ENCODE measurements around the gene OR1J2.

OR1J2 gene

GRCh38 chr9:122546196-122546595 lies 35.6 kb downstream of the OR1J2 start:
- TF ChIP-seq CTCF (IDR thresholded peaks at IDR 0.05; ENCODE audit: low read depth, low read length): no peak

GRCh38 chr9:122551371-122551770 lies 40.8 kb downstream of the OR1J2 start:
- H3K4me3 ChIP-seq (ENCODE audit: low read depth, low read length): no peak overlapping the region

More at GRCh38 chr9:122546196-122546595, 35.6 kb downstream of the OR1J2 start:
- H3K4me3 ChIP-seq (ENCODE audit: low read depth, low read length): no peak overlapping the region

GRCh38 chr9:122552812-122553211 lies 42.2 kb downstream of the OR1J2 start, which contains the start of gene OR1N2:
OR1N2 (plus strand) TSS chr9:122553112; CDS start chr9:122553212, 100 bp downstream.
- no peak for TF ChIP-seq CTCF (IDR thresholded peaks at IDR 0.05; ENCODE audit: low read depth, low read length)
- no peak within 1 kb of the TSS for H3K4me3 ChIP-seq (ENCODE audit: low read depth, low read length)

More at GRCh38 chr9:122551371-122551770, 40.8 kb downstream of the OR1J2 start:
- TF ChIP-seq CTCF (IDR thresholded peaks at IDR 0.05; ENCODE audit: low read depth, low read length): no peak

All from WI38 (cell line).